Left ventricle myocardium inferior (tissue), 1 donor: ENCODE data around the gene AICDA. TPM values are rescaled to one million over a fixed set of nuclear protein-coding genes. Genes with fewer than 3 reads are reported as not detected.
"Not testable (repeated sequence)": the region's sequence is repeated elsewhere in the genome, so short reads cannot be mapped to it uniquely, and the experiment has no call there.

Source experiments
- DNase-seq: peaks from one replicate; pipeline ENCODE4 v3.0.0-alpha.2; 2020
- H3K27ac ChIP-seq: fragments of 200-600 bp; replicated peaks from 2 replicates; pipeline ENCODE4 v1.8.0; 2021
- H3K27me3 ChIP-seq: fragments of 200-600 bp; 2 replicates; pipeline ENCODE4 v1.8.0; 2021; ENCODE audit warnings: low read depth
- H3K36me3 ChIP-seq: fragments of 200-600 bp; 2 replicates; pipeline ENCODE4 v1.8.0; 2021
- H3K4me1 ChIP-seq: fragments of 200-600 bp; 2 replicates; pipeline ENCODE4 v1.8.0; 2021
- H3K4me3 ChIP-seq: fragments of 200-600 bp; 2 replicates; pipeline ENCODE4 v1.8.0; 2021; ENCODE audit warnings: mild to moderate bottlenecking, moderate library complexity
- H3K9me3 ChIP-seq: fragments of 200-600 bp; replicated peaks from 2 replicates; pipeline ENCODE4 v1.8.0; 2021
- intact Hi-C: fragments of 100-400 bp; cut with micrococcal nuclease; formaldehyde crosslinking; loops from one replicate; pipeline ENCODE4 v1.11.0; 2022
- total RNA-seq: library from RNA; stranded (reverse); fragmentation: NEBNext Ultra II Directional; extraction: Animal tissue kit (Norgen Biotek cat#: 25700); gene quantifications from one replicate; pipeline ENCODE4 v1.2.1, GENCODE V29; 2021
- TF ChIP-seq, protein P1 (sequence below): fragments of 200-600 bp; IDR thresholded peaks from 2 replicates; pipeline ENCODE4 v1.8.0; 2021; ENCODE audit warnings: antibody characterized with exemption, mild to moderate bottlenecking, borderline replicate concordance
- donor health status: DM: no; HTN: yes; CAD: no; lungs with severe emphysema.

The AICDA gene
- total RNA-seq, 1 donor from 2014 or later, result not detected

GRCh38 chr12:8630131-8630530, 17.5 kb upstream of the AICDA start:
- no peak overlapping the region for H3K27ac ChIP-seq
- TF ChIP-seq, protein P1, sequence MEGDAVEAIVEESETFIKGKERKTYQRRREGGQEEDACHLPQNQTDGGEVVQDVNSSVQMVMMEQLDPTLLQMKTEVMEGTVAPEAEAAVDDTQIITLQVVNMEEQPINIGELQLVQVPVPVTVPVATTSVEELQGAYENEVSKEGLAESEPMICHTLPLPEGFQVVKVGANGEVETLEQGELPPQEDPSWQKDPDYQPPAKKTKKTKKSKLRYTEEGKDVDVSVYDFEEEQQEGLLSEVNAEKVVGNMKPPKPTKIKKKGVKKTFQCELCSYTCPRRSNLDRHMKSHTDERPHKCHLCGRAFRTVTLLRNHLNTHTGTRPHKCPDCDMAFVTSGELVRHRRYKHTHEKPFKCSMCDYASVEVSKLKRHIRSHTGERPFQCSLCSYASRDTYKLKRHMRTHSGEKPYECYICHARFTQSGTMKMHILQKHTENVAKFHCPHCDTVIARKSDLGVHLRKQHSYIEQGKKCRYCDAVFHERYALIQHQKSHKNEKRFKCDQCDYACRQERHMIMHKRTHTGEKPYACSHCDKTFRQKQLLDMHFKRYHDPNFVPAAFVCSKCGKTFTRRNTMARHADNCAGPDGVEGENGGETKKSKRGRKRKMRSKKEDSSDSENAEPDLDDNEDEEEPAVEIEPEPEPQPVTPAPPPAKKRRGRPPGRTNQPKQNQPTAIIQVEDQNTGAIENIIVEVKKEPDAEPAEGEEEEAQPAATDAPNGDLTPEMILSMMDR, result no peak
- no peak for DNase-seq
- H3K27me3 ChIP-seq, result peaks cover 5% of the 10 kb centered on the region
- intact Hi-C loops, result no loop called here
- peaks cover 7% of the 10 kb centered on the region for H3K4me1 ChIP-seq
- H3K36me3 ChIP-seq, result no peaks in the 10 kb centered on the region
- H3K9me3 ChIP-seq, result no peaks in the 10 kb centered on the region
- H3K4me3 ChIP-seq, result no peak overlapping the region

GRCh38 chr12:8629486-8630033, 16.9 kb upstream of the AICDA start:
- Histone ChIP-seq H3K36me3 (no peaks in the 10 kb centered on the region), H3K27ac (no peak overlapping the region), H3K9me3 (no peaks in the 10 kb centered on the region), H3K4me3 (no peak overlapping the region), H3K4me1 (peaks cover 7% of the 10 kb centered on the region), H3K27me3 (peaks cover 5% of the 10 kb centered on the region)
- TF ChIP-seq, protein P1, result no peak
- no peak for DNase-seq
- intact Hi-C loops, result no loop called here

DNA sequence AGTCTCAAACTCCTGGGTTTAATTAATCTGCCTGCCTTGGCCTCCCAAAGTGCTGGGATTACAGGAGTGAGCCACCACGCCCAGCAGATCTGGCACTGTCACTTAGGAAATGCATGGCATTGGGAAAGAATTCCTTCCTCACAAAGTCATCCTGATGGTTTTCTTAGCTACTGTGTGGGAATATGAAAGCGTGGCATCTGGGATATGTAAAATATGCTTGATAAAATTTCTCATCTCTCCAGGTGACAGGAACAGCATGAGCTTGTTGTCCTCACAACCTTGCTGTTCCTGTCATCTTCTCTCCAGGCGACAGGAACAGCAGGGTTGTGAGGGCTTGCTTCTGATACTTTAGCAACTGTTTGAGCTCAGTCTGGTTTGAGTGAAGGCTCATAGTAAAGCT, 16.1 kb upstream of the AICDA start:
- H3K4me1 ChIP-seq, result peaks cover 7% of the 10 kb centered on the region
- H3K4me3 ChIP-seq, result no peak overlapping the region
- DNase-seq, result no peak
- no peaks in the 10 kb centered on the region for H3K9me3 ChIP-seq
- TF ChIP-seq, protein P1, result no peak
- no peak overlapping the region for H3K27ac ChIP-seq
- intact Hi-C loops, result no loop called here
- no peaks in the 10 kb centered on the region for H3K36me3 ChIP-seq
- H3K27me3 ChIP-seq, result no peaks in the 10 kb centered on the region

GRCh38 chr12:8624750-8625149, 12.1 kb upstream of the AICDA start:
- peaks cover 10% of the 10 kb centered on the region for H3K9me3 ChIP-seq
- H3K27me3 ChIP-seq, H3K27ac ChIP-seq, DNase-seq, H3K4me1 ChIP-seq, H3K36me3 ChIP-seq, intact Hi-C loops, H3K4me3 ChIP-seq: not testable (repeated sequence)

GRCh38 chr12:8622646-8623045, 10.0 kb upstream of the AICDA start:
- Histone ChIP-seq H3K27ac (no peak overlapping the region), H3K4me3 (no peak overlapping the region), H3K36me3 (no peaks in the 10 kb centered on the region), H3K27me3 (no peaks in the 10 kb centered on the region), H3K4me1 (no peaks in the 10 kb centered on the region), H3K9me3 (peaks cover 10% of the 10 kb centered on the region)
- TF ChIP-seq, protein P1, result no peak
- no peak for DNase-seq
- intact Hi-C loops, result no loop called here

GRCh38 chr12:8615206-8615605, 2.5 kb upstream of the AICDA start:
- Histone ChIP-seq H3K27ac (no peak overlapping the region), H3K4me3 (no peak overlapping the region), H3K4me1 (no peaks in the 10 kb centered on the region), H3K27me3 (no peaks in the 10 kb centered on the region), H3K36me3 (no peaks in the 10 kb centered on the region), H3K9me3 (no peaks in the 10 kb centered on the region)
- TF ChIP-seq, protein P1, result no peak
- no peak for DNase-seq
- intact Hi-C loops, result no loop called here

DNA sequence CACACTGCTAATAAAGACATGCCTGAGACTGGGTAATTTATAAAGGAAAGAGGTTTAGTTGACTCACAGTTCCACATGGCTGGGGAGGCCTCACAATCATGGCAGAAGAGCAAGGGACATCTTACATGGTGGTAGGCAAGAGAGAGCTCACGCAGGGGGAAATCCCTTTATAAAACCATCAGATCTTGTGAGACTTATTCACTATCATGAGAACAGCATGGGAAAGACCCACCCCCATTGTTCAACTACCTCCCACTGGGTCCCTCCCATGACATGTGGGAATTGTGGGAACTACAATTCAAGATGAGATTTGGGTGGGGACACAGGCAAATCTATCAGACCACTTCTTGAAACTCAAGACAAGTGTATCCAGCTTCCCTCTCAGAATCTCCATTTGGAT, 1.2 kb upstream of the AICDA start:
- intact Hi-C loops, H3K4me1 ChIP-seq, H3K27ac ChIP-seq, H3K27me3 ChIP-seq, H3K4me3 ChIP-seq, DNase-seq, H3K9me3 ChIP-seq, H3K36me3 ChIP-seq: not testable (repeated sequence)
